GM12878 (cell line): ENCODE measurements around the gene CCP110. TPM values are rescaled to one million over a fixed set of nuclear protein-coding genes. Genes with fewer than 3 reads are reported as not detected.
A peak's percentile ranks its signal among the peaks of the same experiment; 100 is the strongest.

Experiments used
- ATAC-seq: fragments of 200-7000 bp; cut with Tn5 transposase; 3 replicates; pipeline ENCODE4 v1.9.1; 2020; ENCODE audit warnings: mild to moderate bottlenecking, moderate library complexity
- BruUV-seq: library from RNA; stranded (reverse); fragments of 400-500 nt; replicated peaks from 2 replicates; lab custom pipeline; 2021; lab: Mats Ljungman, UMichigan
- CTCF ChIA-PET: fragments of 300-600 bp; sonication (Branson Sonifier 250); formaldehyde crosslinking; extraction: SDS; loops from one replicate; lab custom pipeline; 2021; ENCODE audit warnings: inconsistent platforms; lab: Yijun Ruan, JAX
- POLR2A ChIA-PET: fragments of 350-600 bp; formaldehyde crosslinking; extraction: SDS; loops from one replicate; lab custom pipeline; 2021; ENCODE audit warnings: inconsistent platforms; lab: Charles Lee
- RAD21 ChIA-PET: fragments of 300-600 bp; sonication (Branson Sonifier 250); formaldehyde crosslinking; loops from one replicate; lab custom pipeline; 2023; ENCODE audit warnings: antibody characterized with exemption; ENCODE audit not compliant: unreplicated experiment; lab: Charles Lee
- SMC1A ChIA-PET: fragments of 300-600 bp; sonication (Branson Sonifier 250); formaldehyde crosslinking; loops from one replicate; lab custom pipeline; 2023; ENCODE audit not compliant: unreplicated experiment, uncharacterized antibody; lab: Charles Lee
- DNase-seq: peaks from one replicate; pipeline ENCODE4 v3.0.0-alpha.2; 2011; ENCODE audit warnings: low read depth, low spot score
- FAIRE-seq: peaks from 3 replicates; lab custom pipeline; 2011; peaks lifted over from hg19 to GRCh38; lab: Jason Lieb, UNC
- H2AFZ ChIP-seq: 2 replicates; pipeline ENCODE4 v1.6.0; 2011; ENCODE audit warnings: low read depth, low read length, control low read depth; ENCODE audit not compliant: control insufficient read depth
- H3K27ac ChIP-seq: 2 replicates; pipeline ENCODE4 v1.5.1; 2011; ENCODE audit warnings: control low read depth; ENCODE audit not compliant: control insufficient read depth, insufficient read depth
- H3K27me3 ChIP-seq, 2 experiments: replicated peaks in 1 of 2; 2 replicates each; pipeline versions ENCODE4 v1.6.0 to v1.6.1; 2011; ENCODE audit warnings: low read length in 1 of 2; ENCODE audit not compliant: control insufficient read depth in 2 of 2, insufficient read depth in 2 of 2
- H3K36me3 ChIP-seq, 2 experiments: 2 replicates each; pipeline ENCODE4 v1.5.1; 2011; ENCODE audit warnings: low read length in 1 of 2; ENCODE audit not compliant: control insufficient read depth in 2 of 2, insufficient read depth in 2 of 2
- H3K4me1 ChIP-seq: 2 replicates; pipeline ENCODE4 v1.6.1; 2011; ENCODE audit warnings: mild to moderate bottlenecking, low read length, moderate library complexity, mixed read lengths; ENCODE audit not compliant: control insufficient read depth, insufficient read depth
- H3K4me2 ChIP-seq: 2 replicates; pipeline ENCODE4 v1.6.0; 2011; ENCODE audit warnings: control low read depth; ENCODE audit not compliant: control insufficient read depth, insufficient read depth
- H3K4me3 ChIP-seq: fragments of 200-600 bp; sonication (generic); 2 replicates; pipeline ENCODE4 v1.5.1; 2016
- H3K79me2 ChIP-seq: 2 replicates; pipeline ENCODE4 v1.6.0; 2011; ENCODE audit warnings: low read length; ENCODE audit not compliant: control insufficient read depth, insufficient read depth
- H3K9ac ChIP-seq: 2 replicates; pipeline ENCODE4 v1.8.0; 2011; ENCODE audit warnings: low read length, control low read depth, mixed read lengths; ENCODE audit not compliant: control insufficient read depth, insufficient read depth
- H3K9me3 ChIP-seq: replicated peaks from 3 replicates; pipeline ENCODE4 v1.5.1; 2011; ENCODE audit warnings: mild to moderate bottlenecking, low read length; ENCODE audit not compliant: control insufficient read depth, insufficient read depth
- H4K20me1 ChIP-seq: 2 replicates; pipeline ENCODE4 v1.6.0; 2011; ENCODE audit not compliant: control insufficient read depth, insufficient read depth
- ASH2L ChIP-seq: fragments of 300-600, 200-600 bp; sonication (generic); IDR thresholded peaks from 2 replicates; pipeline ENCODE4 v1.6.1; 2017; ENCODE audit warnings: low read depth, mild to moderate bottlenecking, borderline replicate concordance
- ATF2 ChIP-seq: IDR thresholded peaks from 2 replicates; pipeline ENCODE4 v1.6.1; 2012; ENCODE audit warnings: low read length, inconsistent platforms
- EP300 ChIP-seq, 2 experiments: fragments of 150-350 bp in 1 of 2; IDR thresholded peaks; 2 replicates each; pipeline ENCODE4 v1.6.1; 2011 to 2012; ENCODE audit warnings: low read depth in 2 of 2, low read length in 2 of 2, borderline replicate concordance in 1 of 2, improper control_type of control experiment in 1 of 2, inconsistent platforms in 1 of 2; ENCODE audit not compliant: control insufficient read depth in 1 of 2
- HDAC6 ChIP-seq: fragments of 200-600 bp; sonication (generic); IDR thresholded peaks from one replicate; pipeline ENCODE4 v1.8.0; 2017; ENCODE audit warnings: antibody characterized with exemption; ENCODE audit not compliant: unreplicated experiment
- HDGF ChIP-seq: fragments of 450-650 bp; IDR thresholded peaks from 2 replicates; pipeline ENCODE4 v1.6.1; 2016; ENCODE audit warnings: antibody characterized with exemption
- IRF4 ChIP-seq: IDR thresholded peaks from 2 replicates; pipeline ENCODE4 v1.6.1; 2011; ENCODE audit warnings: low read depth, low read length
- POLR2A ChIP-seq: IDR thresholded peaks from 2 replicates; pipeline ENCODE4 v1.6.1; 2011; ENCODE audit warnings: low read depth, mild to moderate bottlenecking, low read length
- POLR2AphosphoS5 ChIP-seq: IDR thresholded peaks from 2 replicates; pipeline ENCODE4 v1.6.1; 2011; ENCODE audit warnings: mild to moderate bottlenecking, low read length, inconsistent platforms
- RAD21 ChIP-seq: IDR thresholded peaks from 2 replicates; pipeline ENCODE4 v1.6.1; 2011; ENCODE audit warnings: mild to moderate bottlenecking, low read depth, low read length, moderate library complexity; ENCODE audit not compliant: insufficient read depth
- RCOR1 ChIP-seq: conservative IDR thresholded peaks from 2 replicates; pipeline ENCODE4 v1.6.1; 2012; ENCODE audit warnings: low read depth, low read length, improper control_type of control experiment
- SMAD1 ChIP-seq: fragments of 450-650 bp; IDR thresholded peaks from 2 replicates; pipeline ENCODE4 v1.6.1; 2018; ENCODE audit warnings: mild to moderate bottlenecking, low read depth; ENCODE audit not compliant: partially characterized antibody
- SMC3 ChIP-seq: IDR thresholded peaks from 2 replicates; pipeline ENCODE4 v1.6.1; 2011; ENCODE audit warnings: low read length, improper control_type of control experiment, borderline replicate concordance
- ZNF622 ChIP-seq: fragments of 450-650 bp; IDR thresholded peaks from 2 replicates; pipeline ENCODE4 v1.6.1; 2017; ENCODE audit warnings: mild to moderate bottlenecking, inconsistent platforms
- ZNF687 ChIP-seq: fragments of 450-650 bp; IDR thresholded peaks from 2 replicates; pipeline ENCODE4 v1.6.1; 2017; ENCODE audit warnings: mild to moderate bottlenecking, moderate library complexity
- ZSCAN29 ChIP-seq: fragments of 450-650 bp; IDR thresholded peaks from 2 replicates; pipeline ENCODE4 v1.6.1; 2017; ENCODE audit warnings: mild to moderate bottlenecking, moderate library complexity
- WGBS: methylation state at CpG from one replicate; pipeline ENCODE4 v1.1.6; 2016; ENCODE audit warnings: low lambda C conversion rate; ENCODE audit not compliant: insufficient replicate concordance, insufficient coverage; ENCODE audit errors: missing lambda C conversion rate; 5-methylcytosine and 5-hydroxymethylcytosine counted together
- in situ Hi-C: fragments of 300-500 bp; cut with MboI; formaldehyde crosslinking; loops from 9 replicates; pipeline ENCODE4 v1.14.3; 2018; ENCODE audit warnings: mixed read lengths
- intact Hi-C: fragments of 100-400 bp; cut with micrococcal nuclease; formaldehyde crosslinking; loops from one replicate; pipeline ENCODE4 v1.14.2; 2022; ENCODE audit not compliant: unreplicated experiment
- polyA plus RNA-seq, 11 experiments: library from polyadenylated mRNA; depleted of rRNA in 4 of 11; unstranded in 6 of 11; stranded (reverse) in 5 of 11; fragments of >200 nt; fragmentation: Nextera tagmentation in 4 of 11; fragmentation: Illumina TruSeq in 1 of 11; extraction: Ambion mirVana in 4 of 11; extraction: Trizol in 1 of 11; gene quantifications; 1 replicate in 1 of 11; 2 replicates in 10 of 11; pipeline versions ENCODE4 v1.2.1 to v1.2.3, GENCODE V29; 2011 to 2016; ENCODE audit warnings: inconsistent platforms in 2 of 11, missing spikeins in 2 of 11, low read depth in 1 of 11
- total RNA-seq, 4 experiments: library from RNA; depleted of rRNA in 3 of 4; stranded (reverse); fragments of >200 nt in 3 of 4; fragmentation: Illumina TruSeq in 1 of 4; extraction: Trizol in 1 of 4; gene quantifications; 2 replicates each; pipeline versions ENCODE4 v1.2.1 to v1.2.3, GENCODE V29; 2013 to 2021
- TF ChIP-seq, protein P1 (sequence below): fragments of 450-650 bp; conservative IDR thresholded peaks from 2 replicates; pipeline ENCODE4 v1.6.1; 2017; ENCODE audit warnings: mild to moderate bottlenecking, moderate library complexity

Gene CCP110
- total and polyA plus RNA-seq, 10 of the 15 experiments (the other 5 are each of a cell fraction or from before 2014, with no cell fraction given) = 6.4 to 38.1 (median 26.7) TPM

DNA sequence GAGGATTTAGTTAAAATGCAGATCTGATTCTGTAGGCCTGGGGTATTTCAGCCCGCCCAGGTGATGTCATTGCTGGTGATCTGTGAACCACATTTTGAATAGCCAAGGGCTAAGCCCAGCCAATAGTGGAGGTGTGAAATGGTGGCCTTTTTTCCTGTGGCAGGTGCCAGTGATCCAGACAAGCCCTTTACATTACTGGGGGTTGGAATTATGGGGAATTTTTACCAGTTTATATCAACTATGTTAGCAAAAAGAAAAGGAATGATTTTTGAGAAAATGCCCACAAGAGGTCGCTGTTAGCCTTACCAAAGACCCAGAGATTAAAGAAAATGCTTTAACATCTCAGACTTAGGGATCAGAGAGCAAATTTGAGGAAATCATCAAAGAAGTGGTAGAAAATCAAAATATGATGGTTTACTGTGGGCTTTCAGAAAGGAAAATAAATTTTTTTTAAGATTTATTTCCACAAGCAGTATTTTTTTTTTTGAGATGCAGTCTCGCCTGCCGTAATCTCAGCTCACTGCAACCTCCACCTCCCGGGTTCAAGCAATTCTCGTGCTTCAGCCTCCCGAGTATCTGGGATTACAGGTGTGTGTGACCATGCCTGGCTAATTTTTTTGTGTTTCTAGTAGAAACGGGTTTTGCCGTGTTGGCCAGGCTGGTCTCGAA, 35.6 kb downstream of the CCP110 start (continued):
- TF ChIP-seq ATF2 (no peak), HDGF (no peak), RAD21 (peak; percentile 65), SMC3 (peak; percentile 48; the same call in 1 of the 2 replicates), IRF4 (no peak)

GRCh38 chr16:19560078-19560477, 36.3 kb downstream of the CCP110 start:
- CTCF ChIA-PET = interaction anchor here (0.7 to 1.9 kb wide), 5 partner anchors 8 to 331 kb away, joined by 3 to 20 read pairs (median 4); no protein-coding TSS in a partner anchor
- RAD21 ChIA-PET = interaction anchor here (0.6 kb wide), 1 partner anchor 324 kb away, joined by 3 read pairs; no protein-coding TSS in a partner anchor
- FAIRE-seq (no peak), DNase-seq (no peak), ATAC-seq (no peak)
- no peaks in the 10 kb centered on the region for H3K9me3 ChIP-seq
- peaks cover 3% of the 10 kb centered on the region for H3K4me1 ChIP-seq
- H3K79me2 ChIP-seq = peaks cover 5% of the 10 kb centered on the region
- no peak overlapping the region for H3K27ac ChIP-seq
- 96% methylated on average over 4 of the region's 4 CpGs for WGBS
- H3K4me3 ChIP-seq = no peak overlapping the region
- no TSS peak for BruUV-seq
- intact Hi-C loops = no loop called here
- no peaks in the 10 kb centered on the region for H3K36me3 ChIP-seq
- H3K27me3 ChIP-seq = no peaks in the 10 kb centered on the region
- SMC1A ChIA-PET = interaction anchor here (0.8 to 1.8 kb wide), 2 partner anchors 159 to 326 kb away, joined by 3 to 10 read pairs; no protein-coding TSS in a partner anchor
- H3K4me2 ChIP-seq = no peak overlapping the region
- in situ Hi-C loops = no loop called here
- H2AFZ ChIP-seq = no peak overlapping the region
- H3K9ac ChIP-seq = no peak overlapping the region
- POLR2A ChIA-PET = no interaction called here
- H4K20me1 ChIP-seq = no peaks in the 10 kb centered on the region
- no peak for TF ChIP-seq ZNF687
- no peak for TF ChIP-seq ASH2L
- TF ChIP-seq RCOR1 = no peak
- TF ChIP-seq HDAC6 = no peak
- no peak for TF ChIP-seq ZNF622
- TF ChIP-seq, protein P1, sequence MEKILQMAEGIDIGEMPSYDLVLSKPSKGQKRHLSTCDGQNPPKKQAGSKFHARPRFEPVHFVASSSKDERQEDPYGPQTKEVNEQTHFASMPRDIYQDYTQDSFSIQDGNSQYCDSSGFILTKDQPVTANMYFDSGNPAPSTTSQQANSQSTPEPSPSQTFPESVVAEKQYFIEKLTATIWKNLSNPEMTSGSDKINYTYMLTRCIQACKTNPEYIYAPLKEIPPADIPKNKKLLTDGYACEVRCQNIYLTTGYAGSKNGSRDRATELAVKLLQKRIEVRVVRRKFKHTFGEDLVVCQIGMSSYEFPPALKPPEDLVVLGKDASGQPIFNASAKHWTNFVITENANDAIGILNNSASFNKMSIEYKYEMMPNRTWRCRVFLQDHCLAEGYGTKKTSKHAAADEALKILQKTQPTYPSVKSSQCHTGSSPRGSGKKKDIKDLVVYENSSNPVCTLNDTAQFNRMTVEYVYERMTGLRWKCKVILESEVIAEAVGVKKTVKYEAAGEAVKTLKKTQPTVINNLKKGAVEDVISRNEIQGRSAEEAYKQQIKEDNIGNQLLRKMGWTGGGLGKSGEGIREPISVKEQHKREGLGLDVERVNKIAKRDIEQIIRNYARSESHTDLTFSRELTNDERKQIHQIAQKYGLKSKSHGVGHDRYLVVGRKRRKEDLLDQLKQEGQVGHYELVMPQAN = no peak
- TF ChIP-seq SMAD1 = no peak
- TF ChIP-seq EP300 (IDR thresholded peaks at IDR 0.05; ENCODE audit: borderline replicate concordance in 1 of 2, control insufficient read depth in 1 of 2, low read depth in 2 of 2, low read length in 2 of 2) = no peak
- no peak for TF ChIP-seq POLR2AphosphoS5
- TF ChIP-seq POLR2A = no peak
- TF ChIP-seq ZSCAN29 = no peak
